Measurements from ENCODE around the gene SRRM2.

The SRRM2 gene

DNA sequence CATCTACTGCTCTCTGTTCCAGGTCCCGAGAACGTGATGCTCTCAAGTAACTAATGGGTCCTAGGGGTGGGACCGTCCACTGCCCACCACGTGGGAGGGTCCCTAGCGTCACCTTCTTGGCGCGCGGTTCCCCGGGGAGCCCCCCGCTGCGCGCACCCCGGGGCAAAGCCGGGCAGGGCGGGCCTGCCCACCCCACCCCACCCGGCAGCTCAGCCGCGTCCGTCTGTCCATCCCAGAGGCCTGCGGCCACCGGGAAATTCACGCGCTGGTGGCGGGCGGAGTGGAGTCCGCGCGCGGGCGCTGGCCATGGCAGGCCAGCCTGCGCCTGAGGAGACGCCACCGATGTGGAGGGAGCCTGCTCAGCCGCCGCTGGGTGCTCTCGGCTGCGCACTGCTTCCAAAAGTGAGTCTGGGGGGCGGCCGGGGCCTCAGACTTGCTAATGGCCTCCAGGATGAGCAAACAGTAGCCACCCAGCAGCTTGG lies 46.3 kb downstream of the SRRM2 start:
- no peak for DNase-seq (ENCODE audit: low spot score)

DNA sequence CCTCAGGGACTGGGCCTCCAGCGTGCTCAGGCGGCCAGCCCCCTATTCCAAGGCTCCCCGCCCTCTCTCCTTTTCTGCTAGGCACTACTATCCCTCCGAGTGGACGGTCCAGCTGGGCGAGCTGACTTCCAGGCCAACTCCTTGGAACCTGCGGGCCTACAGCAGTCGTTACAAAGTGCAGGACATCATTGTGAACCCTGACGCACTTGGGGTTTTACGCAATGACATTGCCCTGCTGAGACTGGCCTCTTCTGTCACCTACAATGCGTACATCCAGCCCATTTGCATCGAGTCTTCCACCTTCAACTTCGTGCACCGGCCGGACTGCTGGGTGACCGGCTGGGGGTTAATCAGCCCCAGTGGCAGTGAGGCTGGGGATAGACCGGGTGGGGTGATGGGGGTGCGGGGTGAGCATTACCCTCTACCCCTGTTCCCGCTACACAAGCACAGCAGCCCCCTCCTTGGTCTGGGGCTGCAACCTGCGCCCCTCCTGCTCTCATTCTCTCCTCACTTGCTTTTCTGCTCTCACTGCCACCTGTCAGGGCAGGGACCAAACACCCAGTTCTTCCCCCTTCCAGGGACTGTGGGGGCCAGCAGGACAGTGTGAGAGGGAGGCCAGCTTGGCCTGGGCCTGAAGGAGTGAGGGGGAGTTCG lies 46.9 kb downstream of the SRRM2 start:
- no peak for DNase-seq (ENCODE audit: low spot score)

DNA sequence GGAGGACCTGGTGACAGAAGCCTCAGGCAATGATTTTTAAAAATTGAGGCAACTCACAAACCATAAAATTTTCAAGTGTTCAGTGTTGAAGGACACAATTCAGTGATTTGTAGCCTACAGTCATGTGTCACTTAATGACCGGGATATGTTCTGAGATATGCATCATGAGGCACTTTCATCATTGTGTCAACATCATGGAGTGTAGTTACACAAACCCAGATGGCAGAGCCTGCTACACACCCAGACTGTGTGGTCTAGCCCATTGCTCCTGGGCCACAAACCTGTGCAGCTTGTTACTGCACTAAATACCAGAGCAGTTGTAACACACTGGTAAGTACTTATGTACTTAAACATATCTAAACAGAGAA lies 47.4 kb downstream of the SRRM2 start:
- no peak for DNase-seq (ENCODE audit: low spot score)

DNA sequence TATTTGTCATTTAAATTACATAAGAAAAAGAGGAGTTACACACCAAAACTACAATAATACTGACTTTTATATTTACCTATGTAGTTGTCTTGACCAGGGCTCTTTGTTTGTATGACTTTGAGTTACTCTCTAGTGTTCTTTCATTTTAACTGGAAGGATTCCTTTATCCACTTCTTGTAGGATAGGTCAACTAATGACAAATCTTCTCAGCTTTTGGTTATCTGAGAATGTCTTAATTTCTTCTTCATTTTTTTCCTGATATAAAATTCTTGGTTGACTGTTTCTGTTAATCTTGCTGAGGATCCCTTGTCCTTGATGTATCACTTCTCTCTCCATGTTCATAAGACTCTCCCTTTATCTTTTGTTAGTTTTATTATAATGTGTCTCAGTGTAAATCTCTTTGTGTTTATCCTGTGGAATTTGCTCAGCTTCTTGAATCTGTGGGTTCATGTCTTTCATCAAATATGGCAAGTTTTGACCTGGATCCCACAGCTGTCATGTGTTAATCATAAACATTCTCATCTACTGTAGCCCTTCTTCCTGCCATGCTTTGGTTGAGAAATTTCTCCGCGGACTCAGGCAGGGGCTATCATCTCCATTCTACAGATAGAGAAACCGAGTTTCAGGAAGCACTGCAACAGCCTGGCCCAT lies 51.2 kb downstream of the SRRM2 start:
- DNase-seq (ENCODE audit: low spot score): no peak

DNA sequence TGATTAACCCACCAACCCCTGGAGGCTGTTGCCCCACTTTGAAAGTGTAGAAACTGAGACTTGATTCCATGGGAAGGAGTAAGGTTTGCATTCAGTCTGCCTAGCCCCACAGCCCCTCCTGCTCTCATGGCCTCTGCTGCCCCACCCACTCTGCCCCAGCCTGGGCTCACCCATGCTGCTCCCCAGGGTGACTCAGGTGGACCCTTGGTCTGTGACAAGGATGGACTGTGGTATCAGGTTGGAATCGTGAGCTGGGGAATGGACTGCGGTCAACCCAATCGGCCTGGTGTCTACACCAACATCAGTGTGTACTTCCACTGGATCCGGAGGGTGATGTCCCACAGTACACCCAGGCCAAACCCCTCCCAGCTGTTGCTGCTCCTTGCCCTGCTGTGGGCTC lies 52.3 kb downstream of the SRRM2 start:
- no peak for DNase-seq (ENCODE audit: low spot score)

DNA sequence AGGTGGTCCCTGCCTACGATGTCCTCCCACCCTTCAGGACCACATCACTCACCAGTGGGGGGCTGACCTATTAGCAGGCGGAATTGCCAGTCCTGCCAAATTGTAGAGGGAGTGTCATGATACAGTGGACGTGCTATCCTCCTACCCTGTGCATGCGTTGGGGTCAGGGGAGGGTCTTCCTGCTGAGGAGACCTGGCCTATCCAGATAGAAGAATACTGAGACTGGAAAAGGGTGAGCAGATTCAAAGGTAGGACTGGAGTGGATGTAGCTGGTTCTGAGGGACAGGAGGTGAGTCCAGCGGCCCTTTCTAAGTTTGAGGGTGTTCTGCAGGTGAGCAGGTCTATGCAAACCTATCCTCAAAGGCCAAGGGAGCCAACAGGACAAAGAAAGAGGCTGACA lies 53.8 kb downstream of the SRRM2 start:
- DNase-seq (ENCODE audit: low spot score): no peak

DNA sequence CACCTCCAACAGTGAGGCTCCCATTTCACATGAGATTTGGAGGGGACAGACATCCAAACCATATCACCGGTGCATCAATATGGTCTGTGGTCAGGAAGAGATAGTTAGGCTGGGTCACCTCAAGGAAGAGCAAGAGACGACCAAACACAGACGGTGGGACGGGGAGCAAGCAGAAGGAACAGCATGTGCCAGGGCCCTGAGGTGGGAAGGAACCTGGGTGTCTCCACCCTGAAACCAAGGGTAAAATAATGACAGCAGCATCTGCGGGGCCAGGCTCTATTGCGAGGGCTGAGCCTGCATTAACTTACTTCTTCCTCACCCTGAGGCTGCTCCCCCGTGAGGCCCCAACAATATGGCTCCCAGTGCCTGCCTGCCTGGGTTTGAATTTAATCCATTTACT lies 55.7 kb downstream of the SRRM2 start:
- no peak for DNase-seq (ENCODE audit: low spot score)

DNA sequence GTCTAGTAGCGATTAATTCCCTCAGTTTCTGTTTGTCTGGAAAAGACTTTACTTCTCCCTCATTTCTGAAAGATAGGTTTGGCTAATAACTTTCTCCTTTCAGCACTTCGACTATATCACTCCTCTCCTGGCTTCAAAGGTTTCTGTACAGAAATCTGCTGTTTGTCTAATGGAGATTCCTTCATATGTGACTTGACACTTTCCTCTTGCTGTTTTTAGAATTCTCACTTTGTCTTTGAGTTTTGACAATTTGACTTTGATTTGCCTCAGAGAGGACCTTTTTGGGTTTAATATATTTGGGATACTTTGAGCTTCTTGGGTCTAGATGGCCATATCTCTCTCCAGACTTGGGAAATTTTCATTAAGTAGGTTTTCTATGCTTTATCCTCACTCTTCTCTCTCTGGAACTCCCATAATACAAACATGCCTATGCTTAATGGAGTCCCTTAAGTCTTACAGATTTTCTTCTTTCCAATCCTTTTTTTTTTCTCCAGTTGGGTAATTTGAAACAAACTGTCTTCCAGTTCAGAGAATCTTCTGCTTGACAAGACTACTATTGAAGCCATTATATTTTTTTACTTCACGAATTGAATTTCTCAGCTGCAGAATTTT lies 56.8 kb downstream of the SRRM2 start:
- DNase-seq (ENCODE audit: low spot score): no peak

DNA sequence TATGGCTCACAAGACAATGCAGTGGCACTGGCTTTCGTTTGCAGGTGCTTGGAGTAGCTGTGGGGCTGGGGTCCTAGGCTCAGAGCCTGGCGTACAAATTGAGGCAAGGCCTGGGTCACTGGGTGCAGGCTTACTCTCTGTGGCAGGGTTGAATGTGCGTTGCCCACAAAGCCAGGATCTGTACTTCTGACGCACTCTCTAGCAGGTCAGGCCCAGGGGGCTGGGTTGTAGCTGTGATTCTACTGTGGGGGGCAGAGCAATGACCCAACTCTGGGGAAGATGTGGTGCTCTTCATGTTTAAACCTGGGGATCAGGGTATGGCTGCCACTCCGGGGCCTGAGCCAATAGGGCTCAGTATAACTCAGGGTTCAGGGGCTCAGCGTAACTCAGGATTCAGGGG lies 58.2 kb downstream of the SRRM2 start:
- no peak for DNase-seq (ENCODE audit: low spot score)

DNA sequence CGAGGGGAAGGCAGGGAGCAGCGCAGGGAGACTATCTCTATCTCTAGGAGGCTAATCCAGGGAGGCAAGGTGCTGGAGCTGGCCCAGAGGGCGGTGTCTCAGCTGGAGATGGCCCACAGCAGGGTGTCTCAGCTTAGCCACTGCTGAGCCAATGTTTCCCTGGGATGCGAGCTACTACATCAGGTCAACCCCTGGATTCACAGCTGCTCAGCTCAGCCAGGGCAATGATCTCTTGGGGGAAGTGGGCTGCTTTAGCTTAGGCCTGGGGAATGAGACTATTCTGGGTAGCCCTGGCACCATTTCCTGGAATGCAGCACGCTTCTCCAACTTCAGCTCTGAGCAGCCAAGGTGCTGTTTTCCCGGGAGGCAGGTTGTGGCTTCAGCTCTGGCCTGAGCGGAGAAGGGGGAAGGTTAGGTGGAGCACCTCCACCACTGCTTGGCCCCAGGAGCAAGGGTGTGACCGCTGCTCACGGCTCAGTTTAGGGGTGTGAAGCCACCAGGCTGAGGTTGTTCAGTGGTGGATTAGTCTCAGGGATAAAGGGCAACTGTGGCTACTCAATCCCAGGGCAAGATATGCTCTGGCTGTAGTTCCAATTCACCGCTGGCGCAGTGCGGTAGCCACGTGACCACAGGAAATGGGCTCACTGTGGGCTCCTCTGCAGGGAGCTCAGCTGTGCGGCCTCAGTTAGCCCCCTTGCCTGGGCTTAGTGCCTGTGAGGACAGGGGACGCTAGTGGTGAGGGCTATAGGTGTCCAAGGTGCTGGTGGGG lies 59.4 kb downstream of the SRRM2 start:
- no peak for DNase-seq (ENCODE audit: low spot score)

DNA sequence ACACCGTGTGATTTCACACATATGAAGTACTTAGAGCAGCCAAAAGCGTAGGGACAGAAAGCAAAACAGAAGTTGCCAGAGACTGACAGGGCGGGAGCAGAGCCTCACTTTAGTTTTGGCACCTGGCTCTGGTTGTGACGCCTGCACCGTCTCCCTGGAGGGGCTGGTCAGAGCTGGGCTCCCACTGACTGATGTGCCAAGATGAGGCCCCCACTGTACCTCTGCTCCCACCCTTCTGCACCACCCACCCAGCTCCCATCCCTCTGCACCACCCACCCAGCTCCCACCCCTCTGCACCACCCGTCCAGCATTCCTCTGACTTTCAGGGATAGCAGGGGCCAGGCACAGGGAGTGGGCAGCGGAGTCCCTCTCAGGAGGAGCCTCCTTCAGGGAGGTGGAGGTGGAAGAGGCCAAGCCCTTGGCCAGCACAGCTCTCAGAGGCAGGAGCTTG lies 61.4 kb downstream of the SRRM2 start:
- DNase-seq (ENCODE audit: low spot score): no peak

DNA sequence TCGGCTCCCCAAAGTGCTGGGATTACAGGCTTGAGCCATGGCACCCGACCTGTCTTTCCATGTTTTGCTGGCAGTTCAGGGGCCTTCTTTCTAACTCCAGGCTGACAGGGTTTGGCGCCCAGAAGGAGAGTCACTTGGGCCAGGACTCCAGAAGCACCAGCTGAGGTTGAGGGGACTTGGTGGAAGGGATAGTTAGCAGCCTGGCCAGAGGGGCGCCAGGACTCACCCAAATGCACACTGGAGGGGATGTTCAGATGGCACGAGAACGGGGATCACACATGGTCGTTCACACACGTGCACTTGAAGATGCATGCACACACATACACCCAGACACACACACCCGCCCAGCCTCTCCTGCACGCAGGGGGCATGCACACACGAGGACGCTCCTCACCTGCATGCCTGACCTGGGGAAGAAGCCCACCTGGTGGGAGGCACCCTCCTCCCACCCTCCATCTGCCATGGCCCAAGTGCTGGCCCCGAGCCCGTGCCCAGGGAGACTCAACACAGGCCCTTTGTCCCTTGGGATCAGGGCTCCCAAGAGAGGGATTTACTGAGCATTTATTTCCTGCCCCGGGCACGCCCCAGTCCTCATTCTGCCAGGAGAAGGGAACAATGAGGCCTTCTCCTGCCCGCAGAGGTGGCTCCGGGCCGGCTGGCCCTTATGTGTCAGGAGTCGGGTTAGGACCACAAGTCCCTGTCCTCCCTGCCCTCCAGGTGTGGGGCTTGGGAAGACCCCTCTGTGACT lies 62.3 kb downstream of the SRRM2 start:
- DNase-seq (ENCODE audit: low spot score): no peak

DNA sequence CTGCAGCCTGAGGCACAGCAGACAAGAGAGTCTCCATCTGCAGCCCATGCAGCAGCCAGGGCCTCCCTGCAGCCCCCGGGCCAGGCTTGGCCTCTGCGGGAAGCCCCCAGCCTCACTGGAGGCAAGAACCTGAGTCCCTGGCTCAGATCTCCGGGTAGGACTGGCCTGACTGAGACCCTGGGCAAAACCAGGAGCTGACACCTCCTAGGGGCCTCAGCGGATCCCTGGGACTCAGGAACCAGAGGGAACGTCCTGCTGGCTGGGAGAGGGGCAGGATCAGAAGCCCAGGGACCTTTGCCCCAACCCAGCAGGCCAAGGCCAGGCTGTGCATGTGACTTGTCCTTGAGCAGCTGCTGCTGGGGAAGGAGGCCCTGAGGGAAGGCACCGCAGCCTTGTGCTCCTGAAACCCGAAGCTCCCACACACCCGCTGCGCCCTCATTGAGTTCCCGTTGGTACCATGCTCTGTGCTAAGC lies 62.9 kb downstream of the SRRM2 start:
- no peak for DNase-seq (ENCODE audit: low spot score)

DNA sequence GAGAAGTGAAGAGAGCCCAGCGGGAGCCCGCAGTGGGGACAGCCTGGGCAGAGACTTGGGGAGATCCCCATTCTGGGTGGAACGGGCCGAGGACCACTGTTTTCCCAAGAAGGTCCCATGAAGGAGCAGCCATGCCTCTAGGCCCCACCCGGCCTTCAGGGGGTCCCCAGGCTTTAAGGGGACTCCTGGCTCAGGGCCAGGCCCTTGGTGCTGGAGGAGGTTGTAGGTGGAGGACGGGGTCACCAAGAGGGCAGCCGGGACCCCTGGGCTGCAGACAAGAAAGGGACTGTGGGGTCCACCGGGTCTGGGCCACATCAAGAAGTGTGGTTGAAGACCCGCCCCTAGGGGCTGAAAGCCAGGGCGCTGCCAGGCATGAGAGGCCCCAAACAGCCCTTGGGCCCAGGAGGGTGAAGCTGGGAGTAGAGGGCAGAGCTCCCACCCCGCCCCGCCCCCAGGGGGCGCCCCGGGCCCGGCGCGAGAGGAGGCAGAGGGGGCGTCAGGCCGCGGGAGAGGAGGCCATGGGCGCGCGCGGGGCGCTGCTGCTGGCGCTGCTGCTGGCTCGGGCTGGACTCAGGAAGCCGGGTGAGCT lies 64.4 kb downstream of the SRRM2 start, which contains the start of gene PRSS21:
TSS of gene PRSS21 (plus strand) at position 487 of the 589 bp plus-strand sequence. CDS start at position 519, 32 bp downstream.
- DNase-seq (ENCODE audit: low spot score): peak; percentile 17

DNA sequence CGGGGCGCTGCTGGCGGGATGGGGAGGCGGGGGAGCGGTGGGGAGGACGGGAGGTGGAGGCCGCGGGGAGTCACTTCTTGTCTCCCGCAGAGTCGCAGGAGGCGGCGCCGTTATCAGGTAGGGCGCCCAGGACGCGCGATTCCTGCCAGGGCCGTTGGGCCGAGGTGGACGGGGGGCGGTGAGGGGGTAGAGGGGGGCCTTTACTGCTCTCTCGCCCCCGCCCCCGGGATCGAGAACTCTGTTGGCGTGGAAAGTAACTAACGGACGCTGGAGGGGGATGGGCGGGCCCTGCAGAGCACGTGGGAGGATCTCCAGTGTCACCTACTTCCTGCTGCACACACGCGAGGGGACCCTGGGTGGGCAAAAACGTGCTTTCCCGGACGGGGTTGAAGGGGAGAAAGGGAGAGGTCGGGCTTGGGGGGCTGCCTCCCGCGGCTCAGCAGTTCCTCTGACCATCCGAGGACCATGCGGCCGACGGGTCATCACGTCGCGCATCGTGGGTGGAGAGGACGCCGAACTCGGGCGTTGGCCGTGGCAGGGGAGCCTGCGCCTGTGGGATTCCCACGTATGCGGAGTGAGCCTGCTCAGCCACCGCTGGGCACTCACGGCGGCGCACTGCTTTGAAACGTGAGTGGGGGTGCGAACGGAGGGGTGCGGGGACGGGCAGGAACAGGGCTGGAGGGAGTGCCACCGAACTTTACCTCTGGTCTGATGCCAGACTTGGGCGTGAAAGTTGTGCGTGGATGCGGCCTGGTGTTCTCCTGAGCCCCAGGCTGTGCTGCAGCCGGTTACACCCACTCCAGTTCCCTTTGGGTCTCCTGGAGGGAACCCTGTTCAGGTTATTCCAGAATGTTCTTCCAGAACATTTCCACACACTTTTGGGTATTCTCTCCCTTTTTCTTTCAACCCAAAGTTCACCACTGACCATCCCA lies 65.2 kb downstream of the SRRM2 start:
- no peak for DNase-seq (ENCODE audit: low spot score)

DNA sequence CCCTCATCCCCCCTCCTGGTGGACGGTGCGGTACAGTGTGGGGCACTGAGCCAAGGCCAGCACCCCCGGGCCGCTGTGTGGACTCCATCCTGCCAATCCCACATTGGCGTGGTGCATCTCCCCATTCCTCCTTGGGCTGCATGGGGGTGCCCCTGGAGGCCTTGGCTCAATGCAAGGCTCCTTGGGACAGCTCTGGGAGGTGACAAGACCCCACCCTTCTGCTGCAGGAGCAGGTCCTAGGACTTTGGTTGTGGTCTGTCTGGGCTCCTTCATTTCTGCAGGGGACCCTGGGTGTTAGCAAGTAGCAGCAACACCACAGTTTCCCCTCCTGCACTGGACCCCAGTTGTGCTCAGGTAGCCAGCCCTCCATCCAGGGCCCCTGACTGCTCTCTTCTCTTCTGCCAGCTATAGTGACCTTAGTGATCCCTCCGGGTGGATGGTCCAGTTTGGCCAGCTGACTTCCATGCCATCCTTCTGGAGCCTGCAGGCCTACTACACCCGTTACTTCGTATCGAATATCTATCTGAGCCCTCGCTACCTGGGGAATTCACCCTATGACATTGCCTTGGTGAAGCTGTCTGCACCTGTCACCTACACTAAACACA lies 65.9 kb downstream of the SRRM2 start:
- no peak for DNase-seq (ENCODE audit: low spot score)

DNA sequence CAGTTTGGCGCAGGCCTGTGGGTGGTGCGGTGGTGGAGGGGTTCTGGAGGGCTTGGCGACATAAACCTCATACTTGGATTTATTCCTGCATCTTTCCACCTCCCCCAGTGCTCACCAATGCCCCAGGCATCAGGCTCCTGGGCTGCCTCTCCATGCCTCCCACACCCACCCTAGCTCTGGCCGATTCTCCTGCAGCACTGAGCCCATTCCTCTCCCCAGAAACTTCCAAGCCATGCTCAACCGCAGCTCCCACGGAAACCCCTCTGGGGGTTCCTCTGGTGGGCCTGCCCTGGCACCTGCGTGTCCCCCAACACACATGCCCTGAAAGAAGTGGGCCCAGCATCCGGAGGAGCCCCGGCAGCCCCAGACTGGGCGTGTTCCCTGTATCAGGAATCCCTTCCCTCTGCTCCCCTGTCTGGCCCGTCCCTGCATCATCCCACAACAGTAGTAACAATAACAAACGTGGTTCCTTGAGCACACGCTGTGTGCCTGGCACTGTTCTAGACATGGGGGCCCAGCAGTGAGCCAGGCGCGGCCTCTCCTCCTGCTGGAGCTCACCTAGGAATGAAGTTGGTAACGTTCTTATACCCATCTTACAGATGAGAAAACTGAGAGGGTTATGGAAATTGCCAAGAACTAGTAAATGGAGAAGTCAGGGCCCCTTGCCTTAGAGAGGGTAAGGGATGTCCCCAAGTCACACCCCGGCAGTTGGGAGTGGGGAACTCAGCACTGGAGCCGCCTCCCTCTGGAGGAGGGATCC lies 66.9 kb downstream of the SRRM2 start:
- no peak for DNase-seq (ENCODE audit: low spot score)

DNA sequence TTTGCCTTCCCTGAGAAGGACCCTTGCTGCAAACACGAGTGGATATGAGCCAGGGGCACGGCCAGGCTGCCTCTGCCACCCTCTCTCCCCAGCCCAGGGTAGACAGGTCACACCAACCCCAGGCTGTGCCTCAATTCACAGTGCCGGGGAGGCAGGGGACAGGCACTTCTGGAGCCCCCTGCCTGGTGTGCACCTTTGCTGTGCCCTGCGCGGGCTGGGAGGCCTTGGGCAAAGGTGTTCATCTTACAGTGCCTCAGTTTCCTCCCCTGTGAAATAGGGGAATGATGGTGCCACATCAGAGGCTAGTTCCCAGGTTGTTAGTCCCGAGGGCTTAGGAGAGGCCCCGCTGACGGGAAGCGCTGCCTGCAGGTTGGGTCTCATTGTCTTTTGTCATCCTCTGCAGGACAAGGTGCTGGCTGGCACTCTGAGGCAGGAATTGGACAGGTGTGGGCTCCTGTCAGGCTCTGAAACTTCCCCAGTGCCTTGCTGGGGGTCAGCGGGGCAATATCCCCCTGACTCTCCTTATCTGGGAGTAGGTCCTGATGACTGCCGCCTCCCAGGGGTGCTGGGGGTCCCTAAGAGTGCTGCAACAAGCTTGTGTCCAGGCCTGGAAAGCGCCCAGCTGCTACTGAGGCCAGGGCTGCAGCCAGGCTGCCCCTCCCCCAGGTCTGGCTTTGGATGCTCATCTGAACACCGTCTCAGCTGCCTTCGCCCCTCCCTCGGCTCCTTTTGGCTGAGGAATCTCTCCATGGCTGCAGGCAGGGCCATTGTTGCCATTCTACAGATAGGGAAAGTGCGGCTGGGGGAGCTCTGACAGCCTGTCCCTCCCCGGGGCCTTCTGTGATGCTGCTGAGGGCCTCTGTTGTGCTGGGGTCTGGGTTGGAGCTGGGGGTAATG lies 67.7 kb downstream of the SRRM2 start:
- no peak for DNase-seq (ENCODE audit: low spot score)

Measured in CD4-positive, alpha-beta T cell treated with Interleukin-15 for 4 hours (primary cell).